ENCODE results near the gene PCDH9.
A peak's percentile ranks its signal among the peaks of the same experiment; 100 is the strongest.

PCDH9 gene

GRCh38 chr13:66640231-66640630 lies 589.9 kb downstream of the PCDH9 start:
- TF ChIP-seq CTCF (IDR thresholded peaks at IDR 0.05), result no peak

GRCh38 chr13:66639044-66639443 lies 591.1 kb downstream of the PCDH9 start:
- no peak for TF ChIP-seq CTCF (IDR thresholded peaks at IDR 0.05)

GRCh38 chr13:66635526-66635925 lies 594.6 kb downstream of the PCDH9 start:
- TF ChIP-seq CTCF (IDR thresholded peaks at IDR 0.05), result no peak

GRCh38 chr13:66634384-66634783 lies 595.8 kb downstream of the PCDH9 start:
- no peak for TF ChIP-seq CTCF (IDR thresholded peaks at IDR 0.05)

GRCh38 chr13:66627512-66627911 lies 602.6 kb downstream of the PCDH9 start:
- no peak for TF ChIP-seq CTCF (IDR thresholded peaks at IDR 0.05)

GRCh38 chr13:66624302-66624701 lies 605.8 kb downstream of the PCDH9 start:
- TF ChIP-seq CTCF (IDR thresholded peaks at IDR 0.05), result no peak

GRCh38 chr13:66623129-66623820 lies 606.9 kb downstream of the PCDH9 start:
- TF ChIP-seq CTCF (IDR thresholded peaks at IDR 0.05), result no peak

- peak; percentile 47 for TF ChIP-seq CTCF (IDR thresholded peaks at IDR 0.05)
Observed at GRCh38 chr13:66618702-66619101, 611.4 kb downstream of the PCDH9 start.

Data from LNCAP (cell line).